Mammary epithelial cell (primary cell): ENCODE results near the gene SOCS3.

Source experiments
- CTCF ChIP-seq, 2 donors: IDR thresholded peaks in 1 of 2; conservative IDR thresholded peaks in 1 of 2; 2 replicates each; pipeline ENCODE4 v1.5.1; 2011 to 2012; ENCODE audit warnings: inconsistent platforms in 2 of 2, low read length in 2 of 2, mild to moderate bottlenecking in 2 of 2, control low read depth in 1 of 2, low read depth in 1 of 2; ENCODE audit not compliant: insufficient read depth in 1 of 2; ENCODE audit errors: extremely low read depth in 1 of 2
- EZH2 ChIP-seq: IDR thresholded peaks from 2 replicates; pipeline ENCODE4 v1.6.1; 2012; ENCODE audit warnings: low read length, inconsistent platforms, borderline replicate concordance

GRCh38 chr17:78380370-78380769 is 20.5 kb upstream of the SOCS3 start:
- TF ChIP-seq CTCF (conservative IDR thresholded peaks at IDR 0.05 in 1 of 2, IDR thresholded peaks at IDR 0.05 in 1 of 2; ENCODE audit: extremely low read depth in 1 of 2, insufficient read depth in 1 of 2, low read depth in 1 of 2, low read length in 2 of 2): no peak
- TF ChIP-seq EZH2: no peak
